ENCODE measurements around the gene AOX1.

DNA sequence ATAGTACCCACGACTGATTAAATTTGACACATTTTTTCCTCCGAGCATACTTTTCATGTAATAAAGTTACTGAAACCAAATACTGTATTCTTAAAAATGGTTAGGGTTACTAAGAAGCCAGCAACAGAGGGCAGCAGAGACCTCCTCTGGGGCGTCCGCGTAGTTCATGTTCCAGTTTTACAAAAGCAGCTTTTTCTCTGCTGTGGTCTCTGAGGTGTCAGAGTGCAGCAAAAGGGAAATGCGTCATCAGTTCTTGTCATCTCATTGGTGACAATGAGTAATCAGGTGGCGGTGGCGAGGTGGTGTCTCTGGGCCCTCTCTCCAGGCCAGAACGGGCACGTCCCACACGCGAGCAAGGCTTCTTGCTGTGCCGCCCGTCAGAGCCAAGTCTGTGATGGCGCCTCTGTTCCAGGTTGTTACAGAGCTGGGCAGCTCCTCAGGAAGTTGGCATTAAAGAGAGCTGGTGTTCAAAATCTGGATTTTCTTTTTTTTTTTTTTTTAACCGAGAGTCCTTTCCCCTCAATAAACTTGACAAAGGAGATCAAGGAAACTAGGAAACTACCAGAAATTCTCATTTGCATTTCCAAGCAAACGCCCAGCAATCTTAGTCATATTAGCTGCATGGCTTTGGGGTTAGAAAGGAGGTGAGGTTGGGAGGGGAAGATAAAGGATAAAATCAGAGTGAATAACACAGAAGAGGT, 127.3 kb downstream of the AOX1 start:
- TF ChIP-seq, protein P1, sequence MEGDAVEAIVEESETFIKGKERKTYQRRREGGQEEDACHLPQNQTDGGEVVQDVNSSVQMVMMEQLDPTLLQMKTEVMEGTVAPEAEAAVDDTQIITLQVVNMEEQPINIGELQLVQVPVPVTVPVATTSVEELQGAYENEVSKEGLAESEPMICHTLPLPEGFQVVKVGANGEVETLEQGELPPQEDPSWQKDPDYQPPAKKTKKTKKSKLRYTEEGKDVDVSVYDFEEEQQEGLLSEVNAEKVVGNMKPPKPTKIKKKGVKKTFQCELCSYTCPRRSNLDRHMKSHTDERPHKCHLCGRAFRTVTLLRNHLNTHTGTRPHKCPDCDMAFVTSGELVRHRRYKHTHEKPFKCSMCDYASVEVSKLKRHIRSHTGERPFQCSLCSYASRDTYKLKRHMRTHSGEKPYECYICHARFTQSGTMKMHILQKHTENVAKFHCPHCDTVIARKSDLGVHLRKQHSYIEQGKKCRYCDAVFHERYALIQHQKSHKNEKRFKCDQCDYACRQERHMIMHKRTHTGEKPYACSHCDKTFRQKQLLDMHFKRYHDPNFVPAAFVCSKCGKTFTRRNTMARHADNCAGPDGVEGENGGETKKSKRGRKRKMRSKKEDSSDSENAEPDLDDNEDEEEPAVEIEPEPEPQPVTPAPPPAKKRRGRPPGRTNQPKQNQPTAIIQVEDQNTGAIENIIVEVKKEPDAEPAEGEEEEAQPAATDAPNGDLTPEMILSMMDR (IDR thresholded peaks at IDR 0.05; ENCODE audit: low read depth, low read length, poor library complexity, severe bottlenecking): peak; percentile 80
- TF ChIP-seq EZH2phosphoT487 (IDR thresholded peaks at IDR 0.05; ENCODE audit: borderline replicate concordance, low read length): no peak
